HEK293 (cell line): ENCODE data around the gene CPNE5.

Experiments
- CTCF ChIA-PET: fragments of 350-600 bp; formaldehyde crosslinking; extraction: SDS; loops from one replicate; lab custom pipeline; 2021; ENCODE audit warnings: antibody characterized with exemption; lab: Yijun Ruan, JAX
- POLR2A ChIA-PET: fragments of 300-600 bp; formaldehyde crosslinking; extraction: SDS; loops from one replicate; lab custom pipeline; 2020; ENCODE audit warnings: antibody characterized with exemption, inconsistent platforms; lab: Yijun Ruan, JAX
- H3K27ac ChIP-seq: fragments of 200-500 bp; sonication (Bioruptor generic); 2 replicates; pipeline ENCODE4 v1.5.1; 2014; ENCODE audit warnings: low read depth, low read length, control low read depth, inconsistent platforms; ENCODE audit errors: extremely low read depth
- H3K36me3 ChIP-seq, 2 experiments: fragments of 200-500 bp in 1 of 2; sonication (Bioruptor generic) in 1 of 2; 1 replicate in 1 of 2; 2 replicates in 1 of 2; pipeline ENCODE4 v1.5.1; 2014 to 2017; ENCODE audit warnings: inconsistent platforms in 2 of 2, low read length in 2 of 2; ENCODE audit not compliant: control insufficient read depth in 2 of 2, insufficient read depth in 1 of 2
- H3K4me1 ChIP-seq: fragments of 200-500 bp; sonication (Bioruptor generic); 2 replicates; pipeline ENCODE4 v1.5.1; 2014; ENCODE audit warnings: mild to moderate bottlenecking, low read length, inconsistent platforms; ENCODE audit not compliant: control insufficient read depth, insufficient read depth
- H3K4me3 ChIP-seq: 2 replicates; pipeline ENCODE4 v1.5.1; 2011; ENCODE audit warnings: low read depth, mild to moderate bottlenecking, control low read depth, low read length, moderate library complexity
- H3K9me3 ChIP-seq: fragments of 200-500 bp; sonication (Bioruptor generic); 2 replicates; pipeline ENCODE4 v1.5.1; 2014; ENCODE audit warnings: low read depth, low read length, inconsistent platforms; ENCODE audit not compliant: control insufficient read depth, insufficient read depth
- ELK4 ChIP-seq: IDR thresholded peaks from 2 replicates; pipeline ENCODE4 v1.6.1; 2011; ENCODE audit warnings: mild to moderate bottlenecking, low read depth, low read length, borderline replicate concordance
- GLI2 ChIP-seq: fragments of 450-650 bp; formaldehyde crosslinking; IDR thresholded peaks from 2 replicates; pipeline ENCODE4; 2017; ENCODE audit warnings: missing biosample characterization, missing genetic modification characterization, low read depth, borderline replicate concordance
- IKZF3 ChIP-seq: fragments of 450-650 bp; IDR thresholded peaks from 2 replicates; pipeline ENCODE4 v1.5.0; 2018; ENCODE audit warnings: missing biosample characterization, mild to moderate bottlenecking, missing genetic modification characterization, moderate library complexity
- KLF1 ChIP-seq: fragments of 450-650 bp; formaldehyde crosslinking; IDR thresholded peaks from 2 replicates; pipeline ENCODE4 v1.5.1; 2016; ENCODE audit warnings: missing biosample characterization, missing genetic modification characterization
- PRDM10 ChIP-seq: fragments of 450-650 bp; formaldehyde crosslinking; IDR thresholded peaks from 2 replicates; pipeline ENCODE4 v1.5.1; 2016; ENCODE audit warnings: missing biosample characterization, missing genetic modification characterization
- SCRT2 ChIP-seq: fragments of 450-650 bp; formaldehyde crosslinking; IDR thresholded peaks from 2 replicates; pipeline ENCODE4 v1.5.1; 2016; ENCODE audit warnings: missing biosample characterization, missing genetic modification characterization
- SETDB1 ChIP-seq: IDR thresholded peaks from one replicate; pipeline ENCODE4 v1.6.1; 2017; ENCODE audit warnings: mild to moderate bottlenecking, low read length, moderate library complexity, mixed read lengths; ENCODE audit not compliant: insufficient read length
- TCF7L2 ChIP-seq: IDR thresholded peaks from 2 replicates; pipeline ENCODE4 v1.6.1; 2011; ENCODE audit warnings: low read depth, mild to moderate bottlenecking, inconsistent platforms, low read length, moderate library complexity, borderline replicate concordance
- YY2 ChIP-seq: fragments of 450-650 bp; formaldehyde crosslinking; IDR thresholded peaks from 2 replicates; pipeline ENCODE4 v1.5.1; 2016; ENCODE audit warnings: missing biosample characterization, missing genetic modification characterization
- ZNF133 ChIP-seq: fragments of 450-650 bp; formaldehyde crosslinking; IDR thresholded peaks from 2 replicates; pipeline ENCODE4 v1.5.1; 2016; ENCODE audit warnings: missing biosample characterization, missing genetic modification characterization
- ZNF155 ChIP-seq: fragments of 450-650 bp; formaldehyde crosslinking; IDR thresholded peaks from 2 replicates; pipeline ENCODE4 v1.5.1; 2016; ENCODE audit warnings: missing biosample characterization, missing genetic modification characterization
- ZNF157 ChIP-seq: fragments of 450-650 bp; formaldehyde crosslinking; IDR thresholded peaks from 2 replicates; pipeline ENCODE4 v1.5.1; 2016; ENCODE audit warnings: missing biosample characterization, missing genetic modification characterization
- ZNF311 ChIP-seq: fragments of 450-650 bp; formaldehyde crosslinking; IDR thresholded peaks from 2 replicates; pipeline ENCODE4 v1.5.1; 2017; ENCODE audit warnings: missing biosample characterization, missing genetic modification characterization, borderline replicate concordance
- ZNF354C ChIP-seq: fragments of 450-650 bp; formaldehyde crosslinking; IDR thresholded peaks from 2 replicates; pipeline ENCODE4 v1.5.1; 2016; ENCODE audit warnings: missing biosample characterization, missing genetic modification characterization, low read depth, borderline replicate concordance
- ZNF510 ChIP-seq: fragments of 450-650 bp; formaldehyde crosslinking; IDR thresholded peaks from 2 replicates; pipeline ENCODE4 v1.5.1; 2018; ENCODE audit warnings: mild to moderate bottlenecking, missing genetic modification characterization, missing biosample characterization; ENCODE audit not compliant: insufficient replicate concordance
- ZNF639 ChIP-seq: fragments of 450-650 bp; formaldehyde crosslinking; IDR thresholded peaks from 2 replicates; pipeline ENCODE4 v1.5.1; 2016; ENCODE audit warnings: missing biosample characterization, missing genetic modification characterization
- ZNF654 ChIP-seq: fragments of 450-650 bp; formaldehyde crosslinking; IDR thresholded peaks from 2 replicates; pipeline ENCODE4 v1.5.1; 2016; ENCODE audit warnings: low read depth, missing biosample characterization, missing genetic modification characterization
- ZNF658 ChIP-seq: fragments of 450-650 bp; formaldehyde crosslinking; IDR thresholded peaks from 2 replicates; pipeline ENCODE4; 2016; ENCODE audit warnings: missing biosample characterization, missing genetic modification characterization
- ZNF701 ChIP-seq: fragments of 450-650 bp; formaldehyde crosslinking; IDR thresholded peaks from 2 replicates; pipeline ENCODE4 v1.5.1; 2016; ENCODE audit warnings: missing biosample characterization, missing genetic modification characterization
- ZNF776 ChIP-seq: fragments of 450-650 bp; formaldehyde crosslinking; IDR thresholded peaks from 2 replicates; pipeline ENCODE4 v1.5.0; 2017; ENCODE audit warnings: missing biosample characterization, missing genetic modification characterization, borderline replicate concordance
- ZNF785 ChIP-seq: fragments of 450-650 bp; formaldehyde crosslinking; IDR thresholded peaks from 2 replicates; pipeline ENCODE4 v1.5.1; 2016; ENCODE audit warnings: missing biosample characterization, missing genetic modification characterization

Gene CPNE5

GRCh38 chr6:36839749-36840431 lies 646 bp upstream of the CPNE5 start (continued):
- TF ChIP-seq ZNF133 (tag by site-specific recombination) (no peak), ZNF701 (tag by site-specific recombination) (no peak), ZNF639 (tag by site-specific recombination) (no peak), KLF1 (tag by site-specific recombination) (peak; percentile 81)

DNA sequence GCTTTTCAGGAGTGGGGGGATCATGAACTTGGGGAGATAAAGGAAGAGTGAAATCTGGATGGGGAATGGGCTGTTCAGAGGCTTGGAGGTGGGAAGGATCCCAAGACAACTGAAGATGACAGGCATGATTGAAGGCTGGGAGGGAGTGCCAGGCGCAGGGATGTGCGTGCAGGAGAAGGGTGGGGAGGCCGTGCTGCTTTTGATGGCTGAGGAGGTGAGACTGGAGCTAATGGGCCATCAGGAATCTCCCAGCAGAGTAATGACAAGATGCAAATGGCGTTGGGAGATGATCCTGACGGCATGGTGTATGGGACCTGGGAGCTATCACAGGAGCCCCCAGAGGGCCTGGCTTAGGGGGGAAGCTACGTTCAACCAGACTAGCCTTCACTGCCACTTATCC lies 1.6 kb downstream of the CPNE5 start:
- H3K36me3 ChIP-seq = no peaks in the 10 kb centered on the region
- no peaks in the 10 kb centered on the region for H3K4me1 ChIP-seq
- H3K9me3 ChIP-seq = no peaks in the 10 kb centered on the region
- TF ChIP-seq ZNF510 (no peak), ZNF701 (tag by site-specific recombination) (no peak), ZNF354C (tag by site-specific recombination) (no peak), ZNF776 (no peak), ZNF155 (tag by site-specific recombination) (no peak)
- H3K27ac ChIP-seq = no peak overlapping the region
- CTCF ChIA-PET = interaction anchor here (1.0 to 2.2 kb wide), 4 partner anchors 14 to 181 kb away, joined by 3 to 18 read pairs (median 6); no protein-coding TSS in a partner anchor
- POLR2A ChIA-PET = no interaction called here
- H3K4me3 ChIP-seq = no peak overlapping the region

DNA sequence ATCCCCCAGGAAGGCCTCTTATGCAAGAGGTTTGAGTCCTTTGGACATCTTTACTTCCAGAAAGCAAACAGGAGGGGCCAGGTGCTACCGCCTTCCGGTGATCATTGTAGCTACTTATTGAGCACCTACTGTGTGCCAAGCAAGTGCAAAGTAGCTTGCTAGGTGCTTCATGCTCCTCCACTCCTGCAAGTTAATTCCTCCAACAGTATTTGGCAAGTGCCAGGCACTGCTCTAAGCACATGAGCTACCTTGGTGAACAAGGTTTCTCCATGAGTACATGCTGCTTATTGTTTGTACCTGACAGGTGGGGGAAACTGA lies 2.3 kb downstream of the CPNE5 start:
- Histone ChIP-seq H3K9me3 (no peaks in the 10 kb centered on the region), H3K4me1 (no peaks in the 10 kb centered on the region), H3K36me3 (no peaks in the 10 kb centered on the region), H3K4me3 (no peak overlapping the region), H3K27ac (no peak overlapping the region)
- TF ChIP-seq SETDB1 (no peak), ZNF157 (tag by site-specific recombination) (no peak), YY2 (no peak), ZNF311 (tag by site-specific recombination) (no peak), ZNF785 (tag by site-specific recombination) (no peak), IKZF3 (no peak), ZNF654 (tag by site-specific recombination) (no peak), TCF7L2 (no peak), SCRT2 (tag by site-specific recombination) (no peak), GLI2 (tag by site-specific recombination) (no peak), PRDM10 (tag by site-specific recombination) (no peak), ZNF658 (tag by site-specific recombination) (no peak), ELK4 (no peak)
- CTCF ChIA-PET = interaction anchor here (0.5 to 2.2 kb wide), 5 partner anchors 14 to 181 kb away, joined by 3 to 18 read pairs (median 6); no protein-coding TSS in a partner anchor
- POLR2A ChIA-PET = no interaction called here
